HepG2 (cell line): ENCODE data around the gene LZTFL1. TPM values are rescaled to one million over a fixed set of nuclear protein-coding genes. Genes with fewer than 3 reads are reported as not detected.

Source experiments
- ARNT2 ChIP-seq: sonication (generic); formaldehyde crosslinking; IDR thresholded peaks from 2 replicates; pipeline ENCODE4 v1.8.0; 2022; ENCODE audit warnings: mild to moderate bottlenecking, low read depth, missing genetic modification reagents, moderate library complexity
- EED ChIP-seq: sonication (generic); formaldehyde crosslinking; IDR thresholded peaks from 2 replicates; pipeline ENCODE4 v1.5.0; 2020; ENCODE audit warnings: mild to moderate bottlenecking, missing genetic modification reagents
- FOXK1 ChIP-seq: sonication (generic); formaldehyde crosslinking; IDR thresholded peaks from 2 replicates; pipeline ENCODE4 v1.4.0; 2020; ENCODE audit warnings: low read depth, missing genetic modification reagents, borderline replicate concordance
- KDM5A ChIP-seq: fragments of 200-600 bp; sonication (generic); IDR thresholded peaks from 2 replicates; pipeline ENCODE4 v1.7.0; 2018; ENCODE audit warnings: antibody characterized with exemption, mild to moderate bottlenecking, low read length, borderline replicate concordance
- MED8 ChIP-seq: sonication (generic); formaldehyde crosslinking; IDR thresholded peaks from 2 replicates; pipeline ENCODE4 v1.8.1; 2023; ENCODE audit warnings: mild to moderate bottlenecking, missing genetic modification reagents; ENCODE audit not compliant: insufficient replicate concordance
- NFKB2 ChIP-seq: sonication (generic); formaldehyde crosslinking; IDR thresholded peaks from 2 replicates; pipeline ENCODE4 v1.4.0; 2020; ENCODE audit warnings: missing genetic modification reagents, borderline replicate concordance
- NFYB ChIP-seq: sonication (generic); formaldehyde crosslinking; IDR thresholded peaks from 2 replicates; pipeline ENCODE4 v1.4.0; 2020; ENCODE audit warnings: missing genetic modification reagents
- RBFOX2 ChIP-seq: fragments of 200-400 bp; formaldehyde crosslinking; IDR thresholded peaks from 2 replicates; pipeline ENCODE4 v1.6.1; 2017; ENCODE audit warnings: low read depth, mild to moderate bottlenecking, low read length
- RBM22 ChIP-seq: fragments of 200-400 bp; formaldehyde crosslinking; optimal IDR thresholded peaks from 2 replicates; pipeline ENCODE3; 2017; ENCODE audit warnings: mild to moderate bottlenecking, low read length, moderate library complexity
- THYN1 ChIP-seq: sonication (generic); formaldehyde crosslinking; IDR thresholded peaks from 2 replicates; pipeline ENCODE4 v1.8.1; 2023; ENCODE audit warnings: low read depth, mild to moderate bottlenecking, moderate library complexity, missing genetic modification reagents, borderline replicate concordance
- XBP1 ChIP-seq: sonication (generic); formaldehyde crosslinking; IDR thresholded peaks from 2 replicates; pipeline ENCODE4 v1.5.0; 2020; ENCODE audit warnings: missing genetic modification reagents
- YEATS4 ChIP-seq: sonication (generic); formaldehyde crosslinking; IDR thresholded peaks from 2 replicates; pipeline ENCODE4 v1.4.0; 2020; ENCODE audit warnings: missing genetic modification reagents, borderline replicate concordance
- ZNF337 ChIP-seq: sonication (generic); formaldehyde crosslinking; IDR thresholded peaks from 2 replicates; pipeline ENCODE4 v1.5.1; 2020; ENCODE audit warnings: missing genetic modification reagents, low read depth, mild to moderate bottlenecking, borderline replicate concordance
- ZNF670 ChIP-seq: sonication (generic); formaldehyde crosslinking; IDR thresholded peaks from 2 replicates; pipeline ENCODE4 v1.8.0; 2022; ENCODE audit warnings: mild to moderate bottlenecking, missing genetic modification reagents, borderline replicate concordance
- ZNF713 ChIP-seq: sonication (generic); formaldehyde crosslinking; IDR thresholded peaks from 2 replicates; pipeline ENCODE4 v1.4.0; 2020; ENCODE audit warnings: mild to moderate bottlenecking, missing genetic modification reagents
- ZNF782 ChIP-seq: sonication (generic); formaldehyde crosslinking; IDR thresholded peaks from 2 replicates; pipeline ENCODE4 v1.4.0; 2020; ENCODE audit warnings: missing genetic modification reagents, mild to moderate bottlenecking, borderline replicate concordance
- polyA plus RNA-seq, 8 experiments: library from polyadenylated mRNA; depleted of rRNA in 3 of 8; stranded (reverse) in 7 of 8; unstranded in 1 of 8; fragments of >200 nt; fragmentation: Illumina TruSeq in 4 of 8; extraction: Trizol in 4 of 8; gene quantifications; 2 replicates each; pipeline versions ENCODE4 v1.2.1 to v1.2.3, GENCODE V29; 2011 to 2016; ENCODE audit warnings: low read depth in 4 of 8, missing spikeins in 1 of 8, mixed read lengths in 1 of 8; ENCODE audit not compliant: insufficient read depth in 1 of 8
- total RNA-seq, 5 experiments: library from RNA; depleted of rRNA; stranded (reverse); fragments of >200 nt; fragmentation: Illumina TruSeq; extraction: Trizol; gene quantifications; 2 replicates each; pipeline ENCODE4 v1.2.3, GENCODE V29; 2016; ENCODE audit warnings: low read depth in 1 of 5
- TF ChIP-seq, protein P1 (sequence below): IDR thresholded peaks from 2 replicates; pipeline ENCODE4 v1.4.0; 2020; ENCODE audit warnings: mild to moderate bottlenecking, missing genetic modification reagents
- TF ChIP-seq, protein P2 (sequence below): sonication (generic); formaldehyde crosslinking; IDR thresholded peaks from 2 replicates; pipeline ENCODE4 v1.5.1; 2020; ENCODE audit warnings: mild to moderate bottlenecking, missing genetic modification reagents, moderate library complexity
- TF ChIP-seq, protein P3 (sequence below): sonication (generic); formaldehyde crosslinking; IDR thresholded peaks from 2 replicates; pipeline ENCODE4 v1.4.0; 2020; ENCODE audit warnings: missing genetic modification reagents

The LZTFL1 gene
- total and polyA plus RNA-seq, 2 of the 13 experiments (the other 11 are each of a cell fraction or from before 2014, with no cell fraction given), result 16.6 to 17.2 TPM

DNA sequence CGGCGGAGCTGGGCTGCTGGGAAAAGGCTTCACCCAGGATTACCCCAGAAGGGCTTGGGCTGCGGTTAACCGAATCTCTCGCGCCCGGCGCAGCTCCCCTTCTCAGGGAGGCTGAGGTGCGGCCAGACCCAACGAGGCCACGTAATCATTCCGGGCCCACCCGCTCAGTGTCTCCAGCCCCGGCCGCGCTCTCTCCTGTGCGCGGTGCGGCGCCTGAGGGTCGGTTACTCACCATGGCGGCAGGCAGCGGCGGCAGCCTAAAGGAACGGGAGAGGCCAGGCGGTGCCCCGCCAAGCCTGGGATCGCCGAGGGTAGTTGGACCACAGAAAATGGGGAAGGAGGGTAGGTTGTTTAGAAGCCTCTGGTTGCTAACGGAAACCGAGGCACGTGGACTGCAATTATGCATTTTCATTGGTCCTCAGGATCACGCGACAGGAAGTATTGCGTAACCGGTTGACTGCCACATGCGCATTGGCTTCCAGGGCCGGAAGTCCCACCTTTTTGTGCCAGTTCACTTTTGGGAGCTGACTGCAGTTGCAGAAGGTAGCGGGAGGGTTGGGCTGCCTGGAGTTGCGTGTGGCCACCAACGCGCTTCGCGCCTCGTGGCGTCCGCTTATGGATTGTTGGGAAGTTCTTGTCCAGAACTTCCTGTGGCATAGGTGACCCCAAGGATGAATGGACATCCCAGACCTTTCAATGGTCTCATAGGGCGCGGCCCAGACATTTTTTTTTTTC, at the start of gene LZTFL1 (continued):
- TF ChIP-seq EED (CRISPR knock-in tag) (0 out of 2 replicates have a peak, but pooled peaks have one; percentile 50), ARNT2 (CRISPR knock-in tag) (peak; percentile 27; the same call in 1 of the 2 replicates), KDM5A (peak; percentile 75; the same call in 1 of the 2 replicates), FOXK1 (CRISPR knock-in tag) (peak; percentile 97; the same call in 1 of the 2 replicates), NFYB (CRISPR knock-in tag) (peak; percentile 96), THYN1 (CRISPR knock-in tag) (no peak), ZNF782 (CRISPR knock-in tag) (peak; percentile 63; the same call in 1 of the 2 replicates), RBFOX2 (peak; percentile 74), RBM22 (peak; percentile 97), NFKB2 (peak; percentile 76; the same call in 1 of the 2 replicates), ZNF713 (CRISPR knock-in tag) (peak; percentile 29; the same call in 1 of the 2 replicates), XBP1 (CRISPR knock-in tag) (0 out of 2 replicates have a peak, but pooled peaks have one; percentile 29), ZNF670 (CRISPR knock-in tag) (0 out of 2 replicates have a peak, but pooled peaks have one; percentile 27), YEATS4 (CRISPR knock-in tag) (peak; percentile 67; the same call in 1 of the 2 replicates), ZNF337 (CRISPR knock-in tag) (0 out of 2 replicates have a peak, but pooled peaks have one; percentile 35), MED8 (peak; percentile 17)
- TF ChIP-seq, protein P1, sequence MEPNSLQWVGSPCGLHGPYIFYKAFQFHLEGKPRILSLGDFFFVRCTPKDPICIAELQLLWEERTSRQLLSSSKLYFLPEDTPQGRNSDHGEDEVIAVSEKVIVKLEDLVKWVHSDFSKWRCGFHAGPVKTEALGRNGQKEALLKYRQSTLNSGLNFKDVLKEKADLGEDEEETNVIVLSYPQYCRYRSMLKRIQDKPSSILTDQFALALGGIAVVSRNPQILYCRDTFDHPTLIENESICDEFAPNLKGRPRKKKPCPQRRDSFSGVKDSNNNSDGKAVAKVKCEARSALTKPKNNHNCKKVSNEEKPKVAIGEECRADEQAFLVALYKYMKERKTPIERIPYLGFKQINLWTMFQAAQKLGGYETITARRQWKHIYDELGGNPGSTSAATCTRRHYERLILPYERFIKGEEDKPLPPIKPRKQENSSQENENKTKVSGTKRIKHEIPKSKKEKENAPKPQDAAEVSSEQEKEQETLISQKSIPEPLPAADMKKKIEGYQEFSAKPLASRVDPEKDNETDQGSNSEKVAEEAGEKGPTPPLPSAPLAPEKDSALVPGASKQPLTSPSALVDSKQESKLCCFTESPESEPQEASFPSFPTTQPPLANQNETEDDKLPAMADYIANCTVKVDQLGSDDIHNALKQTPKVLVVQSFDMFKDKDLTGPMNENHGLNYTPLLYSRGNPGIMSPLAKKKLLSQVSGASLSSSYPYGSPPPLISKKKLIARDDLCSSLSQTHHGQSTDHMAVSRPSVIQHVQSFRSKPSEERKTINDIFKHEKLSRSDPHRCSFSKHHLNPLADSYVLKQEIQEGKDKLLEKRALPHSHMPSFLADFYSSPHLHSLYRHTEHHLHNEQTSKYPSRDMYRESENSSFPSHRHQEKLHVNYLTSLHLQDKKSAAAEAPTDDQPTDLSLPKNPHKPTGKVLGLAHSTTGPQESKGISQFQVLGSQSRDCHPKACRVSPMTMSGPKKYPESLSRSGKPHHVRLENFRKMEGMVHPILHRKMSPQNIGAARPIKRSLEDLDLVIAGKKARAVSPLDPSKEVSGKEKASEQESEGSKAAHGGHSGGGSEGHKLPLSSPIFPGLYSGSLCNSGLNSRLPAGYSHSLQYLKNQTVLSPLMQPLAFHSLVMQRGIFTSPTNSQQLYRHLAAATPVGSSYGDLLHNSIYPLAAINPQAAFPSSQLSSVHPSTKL (CRISPR knock-in tag), result peak; percentile 30
- TF ChIP-seq, protein P2, sequence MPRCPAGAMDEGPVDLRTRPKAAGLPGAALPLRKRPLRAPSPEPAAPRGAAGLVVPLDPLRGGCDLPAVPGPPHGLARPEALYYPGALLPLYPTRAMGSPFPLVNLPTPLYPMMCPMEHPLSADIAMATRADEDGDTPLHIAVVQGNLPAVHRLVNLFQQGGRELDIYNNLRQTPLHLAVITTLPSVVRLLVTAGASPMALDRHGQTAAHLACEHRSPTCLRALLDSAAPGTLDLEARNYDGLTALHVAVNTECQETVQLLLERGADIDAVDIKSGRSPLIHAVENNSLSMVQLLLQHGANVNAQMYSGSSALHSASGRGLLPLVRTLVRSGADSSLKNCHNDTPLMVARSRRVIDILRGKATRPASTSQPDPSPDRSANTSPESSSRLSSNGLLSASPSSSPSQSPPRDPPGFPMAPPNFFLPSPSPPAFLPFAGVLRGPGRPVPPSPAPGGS, result 0 out of 2 replicates have a peak, but pooled peaks have one; percentile 62
- TF ChIP-seq, protein P3, sequence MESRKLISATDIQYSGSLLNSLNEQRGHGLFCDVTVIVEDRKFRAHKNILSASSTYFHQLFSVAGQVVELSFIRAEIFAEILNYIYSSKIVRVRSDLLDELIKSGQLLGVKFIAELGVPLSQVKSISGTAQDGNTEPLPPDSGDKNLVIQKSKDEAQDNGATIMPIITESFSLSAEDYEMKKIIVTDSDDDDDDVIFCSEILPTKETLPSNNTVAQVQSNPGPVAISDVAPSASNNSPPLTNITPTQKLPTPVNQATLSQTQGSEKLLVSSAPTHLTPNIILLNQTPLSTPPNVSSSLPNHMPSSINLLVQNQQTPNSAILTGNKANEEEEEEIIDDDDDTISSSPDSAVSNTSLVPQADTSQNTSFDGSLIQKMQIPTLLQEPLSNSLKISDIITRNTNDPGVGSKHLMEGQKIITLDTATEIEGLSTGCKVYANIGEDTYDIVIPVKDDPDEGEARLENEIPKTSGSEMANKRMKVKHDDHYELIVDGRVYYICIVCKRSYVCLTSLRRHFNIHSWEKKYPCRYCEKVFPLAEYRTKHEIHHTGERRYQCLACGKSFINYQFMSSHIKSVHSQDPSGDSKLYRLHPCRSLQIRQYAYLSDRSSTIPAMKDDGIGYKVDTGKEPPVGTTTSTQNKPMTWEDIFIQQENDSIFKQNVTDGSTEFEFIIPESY (CRISPR knock-in tag), result peak; percentile 80
